Measurements from ENCODE around the gene CNTNAP4. TPM values are rescaled to one million over a fixed set of nuclear protein-coding genes. Genes with fewer than 3 reads are reported as not detected.

CNTNAP4 gene
- total and polyA plus RNA-seq, 2 of the 13 experiments (the other 11 are each of a cell fraction or from before 2014, with no cell fraction given), result not detected

- FAIRE-seq (no peak), ATAC-seq (no peak), DNase-seq (ENCODE audit: low spot score) (no peak)
- Histone ChIP-seq H3K4me3 (replicated peaks in 1 of 3; ENCODE audit: insufficient read depth in 1 of 3, low read depth in 2 of 3, low read length in 3 of 3) (no peak overlapping the region), H3K27ac (ENCODE audit: extremely low read length, insufficient read depth, low read length) (no peak overlapping the region), H3K4me1 (ENCODE audit: insufficient read depth, low read length) (no peaks in the 10 kb centered on the region), H2AFZ (ENCODE audit: low read length) (no peak overlapping the region), H4K20me1 (ENCODE audit: insufficient read depth, low read length) (no peaks in the 10 kb centered on the region), H3K27me3 (ENCODE audit: control insufficient read depth in 1 of 2, insufficient read depth in 2 of 2, low read length in 2 of 2) (no peaks in the 10 kb centered on the region), H3K9me3 (ENCODE audit: low read length) (no peaks in the 10 kb centered on the region), H3K9ac (ENCODE audit: insufficient read depth, low read depth, low read length) (no peak overlapping the region), H3K36me3 (replicated peaks in 1 of 2; ENCODE audit: control insufficient read depth in 1 of 2, insufficient read depth in 2 of 2, low read length in 2 of 2) (no peaks in the 10 kb centered on the region), H3K4me2 (ENCODE audit: low read depth, low read length) (no peak overlapping the region), H3K79me2 (ENCODE audit: insufficient read depth, low read length) (no peaks in the 10 kb centered on the region)
- intact Hi-C loops (cut with micrococcal nuclease; ENCODE audit: unreplicated experiment) (no loop called here), in situ Hi-C loops (cut with HindIII; ENCODE audit: extremely low pct_ligation_motif_present, low pct_unique_long_range_greater_than_20kb) (no loop called here)
- ChIA-PET POLR2A (no interaction called here), CTCF (ENCODE audit: low intra/inter-chr PET ratio, low total read pairs) (no interaction called here)
- WGBS (ENCODE audit: low lambda C conversion rate), result 54% methylated on average over 12 of the region's 12 CpGs
- TF ChIP-seq ESRRA (CRISPR knock-in tag; IDR thresholded peaks at IDR 0.05; ENCODE audit: low read depth) (no peak), AGO1 (IDR thresholded peaks at IDR 0.05; ENCODE audit: low read depth, low read length, poor library complexity, severe bottlenecking) (peak; percentile 10), SAP130 (CRISPR knock-in tag; IDR thresholded peaks at IDR 0.05; ENCODE audit: low read depth) (no peak)
- no TSS peak for BruUV-seq (replicated peaks)
Observed at GRCh38 chr16:76235426-76235825, 41.8 kb upstream of the CNTNAP4 start.

GRCh38 chr16:76237471-76237870 lies 39.7 kb upstream of the CNTNAP4 start:
- no peak for TF ChIP-seq SIX4 (CRISPR knock-in tag; IDR thresholded peaks at IDR 0.05)
- Histone ChIP-seq H3K4me1 (ENCODE audit: insufficient read depth, low read length) (no peaks in the 10 kb centered on the region), H3K27me3 (ENCODE audit: control insufficient read depth in 1 of 2, insufficient read depth in 2 of 2, low read length in 2 of 2) (no peaks in the 10 kb centered on the region), H3K9ac (ENCODE audit: insufficient read depth, low read depth, low read length) (no peak overlapping the region), H4K20me1 (ENCODE audit: insufficient read depth, low read length) (no peaks in the 10 kb centered on the region), H3K36me3 (replicated peaks in 1 of 2; ENCODE audit: control insufficient read depth in 1 of 2, insufficient read depth in 2 of 2, low read length in 2 of 2) (no peaks in the 10 kb centered on the region), H3K9me3 (ENCODE audit: low read length) (no peaks in the 10 kb centered on the region), H3K4me2 (ENCODE audit: low read depth, low read length) (no peak overlapping the region), H3K79me2 (ENCODE audit: insufficient read depth, low read length) (no peaks in the 10 kb centered on the region), H3K27ac (ENCODE audit: extremely low read length, insufficient read depth, low read length) (no peak overlapping the region), H3K4me3 (replicated peaks in 1 of 3; ENCODE audit: insufficient read depth in 1 of 3, low read depth in 2 of 3, low read length in 3 of 3) (no peak overlapping the region), H2AFZ (ENCODE audit: low read length) (no peak overlapping the region)
- 16% methylated on average over 2 of the region's 2 CpGs for WGBS (ENCODE audit: low lambda C conversion rate)
- BruUV-seq (replicated peaks), result no TSS peak
- DNase-seq (ENCODE audit: low spot score), result no peak
- POLR2A ChIA-PET, result no interaction called here
- in situ Hi-C loops (cut with HindIII; ENCODE audit: extremely low pct_ligation_motif_present, low pct_unique_long_range_greater_than_20kb) (no loop called here), intact Hi-C loops (cut with micrococcal nuclease; ENCODE audit: unreplicated experiment) (no loop called here)
- ATAC-seq, result no peak
- CTCF ChIA-PET (ENCODE audit: low intra/inter-chr PET ratio, low total read pairs), result no interaction called here
- no peak for FAIRE-seq

All from HepG2 (cell line).